ENCODE results near the gene KRTAP2-1.

DNA sequence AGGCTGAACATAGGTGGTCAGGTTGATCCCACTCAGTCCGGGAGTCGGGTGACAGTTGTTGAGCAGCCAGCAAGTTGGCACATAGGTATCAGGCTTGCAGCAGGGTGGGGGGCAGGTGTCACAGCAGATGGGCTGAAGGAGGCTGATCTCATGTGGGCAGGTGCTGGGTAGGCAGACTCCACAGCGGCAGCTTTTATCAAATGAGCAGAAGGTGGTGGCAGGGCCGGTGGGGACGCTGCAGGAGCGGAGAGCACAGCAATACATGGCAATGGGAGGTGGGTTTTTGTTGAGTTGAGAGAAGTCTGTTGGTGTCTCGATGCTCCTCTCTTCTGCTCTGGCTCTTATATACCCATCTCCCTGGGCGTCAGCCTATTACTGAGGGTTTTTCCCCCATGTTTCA is 38.3 kb downstream of the KRTAP2-1 start, which contains the start of gene KRTAP3-1:
- TF ChIP-seq POU2F2 (IDR thresholded peaks at IDR 0.05; ENCODE audit: low read depth, low read length) (no peak), POLR2A (IDR thresholded peaks at IDR 0.05; ENCODE audit: low read depth, low read length) (no peak), POLR2AphosphoS5 (IDR thresholded peaks at IDR 0.05; ENCODE audit: low read depth, low read length) (no peak), SPI1 (IDR thresholded peaks at IDR 0.05; ENCODE audit: low read depth, low read length) (no peak)

Data from GM12891 (cell line).